BJ (cell line): ENCODE data around the gene ANKRD13B. TPM values are rescaled to one million over a fixed set of nuclear protein-coding genes. Genes with fewer than 3 reads are reported as not detected.

Experiments
- CTCF ChIA-PET: fragments of 350-600 bp; formaldehyde crosslinking; extraction: SDS; loops from one replicate; lab custom pipeline; 2021; ENCODE audit warnings: antibody characterized with exemption, inconsistent platforms; lab: Yijun Ruan, JAX
- POLR2A ChIA-PET: fragments of 300-600 bp; sonication (Branson Sonifier 250); formaldehyde crosslinking; extraction: SDS; loops from one replicate; lab custom pipeline; 2021; ENCODE audit warnings: antibody characterized with exemption; lab: Charles Lee
- DNase-seq: peaks from one replicate; pipeline ENCODE4 v3.0.0-alpha.2; 2011; ENCODE audit warnings: low read depth
- H3K27me3 ChIP-seq: 2 replicates; pipeline ENCODE4 v1.6.0; 2011; ENCODE audit warnings: low read length; ENCODE audit not compliant: control insufficient read depth, insufficient read depth
- H3K36me3 ChIP-seq: 2 replicates; pipeline ENCODE4 v1.5.1; 2011; ENCODE audit warnings: low read length; ENCODE audit not compliant: control insufficient read depth, insufficient read depth
- H3K4me3 ChIP-seq: 2 replicates; pipeline ENCODE4 v1.5.1; 2011; ENCODE audit warnings: low read depth, mild to moderate bottlenecking, control low read depth, low read length
- polyA plus RNA-seq: library from polyadenylated mRNA; depleted of rRNA; stranded (reverse); fragments of >200 nt; gene quantifications from 2 replicates; pipeline ENCODE4 v1.2.3, GENCODE V29; 2011
- TF ChIP-seq, protein P1 (sequence below): IDR thresholded peaks from 2 replicates; pipeline ENCODE4 v1.5.1; 2011; ENCODE audit warnings: low read depth, mild to moderate bottlenecking, control low read depth, inconsistent platforms, low read length, moderate library complexity; ENCODE audit not compliant: insufficient read depth

Gene ANKRD13B
- polyA plus RNA-seq, 1 experiment: 3.1 TPM

DNA sequence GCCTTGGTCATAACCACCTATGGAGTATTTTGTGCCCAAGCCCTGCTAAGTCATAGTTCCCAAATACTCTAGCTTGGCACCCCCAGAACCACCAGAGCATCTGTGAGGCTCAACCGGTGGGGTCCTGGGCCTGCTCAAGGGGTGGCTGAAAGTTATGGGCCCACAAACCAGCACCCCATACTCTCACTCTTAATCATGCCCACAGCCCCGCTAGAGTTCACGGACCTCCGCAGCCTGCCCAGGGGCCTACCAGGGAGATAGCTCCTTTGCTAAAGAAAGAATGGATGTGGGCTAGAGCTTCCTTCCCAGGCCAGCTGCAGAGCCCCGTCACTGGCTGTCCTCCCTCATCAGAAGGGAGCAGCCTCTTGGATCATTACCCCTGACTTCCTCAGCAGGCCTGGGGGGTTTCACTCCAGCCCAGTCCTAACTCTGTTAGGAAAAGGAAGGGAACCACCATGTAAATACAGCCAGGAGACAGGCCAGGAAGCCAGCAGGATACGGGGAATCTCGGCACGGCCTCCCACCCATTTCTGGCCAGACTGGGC is 4.8 kb upstream of the ANKRD13B start:
- CTCF ChIA-PET: interaction anchor here (0.6 to 2.5 kb wide), 10 partner anchors 9 to 343 kb away, joined by 3 to 18 read pairs (median 3); partner anchors contain the start of gene ABHD15
- H3K4me3 ChIP-seq: peak overlapping the region; percentile 79
- no peaks in the 10 kb centered on the region for H3K27me3 ChIP-seq
- TF ChIP-seq, protein P1, sequence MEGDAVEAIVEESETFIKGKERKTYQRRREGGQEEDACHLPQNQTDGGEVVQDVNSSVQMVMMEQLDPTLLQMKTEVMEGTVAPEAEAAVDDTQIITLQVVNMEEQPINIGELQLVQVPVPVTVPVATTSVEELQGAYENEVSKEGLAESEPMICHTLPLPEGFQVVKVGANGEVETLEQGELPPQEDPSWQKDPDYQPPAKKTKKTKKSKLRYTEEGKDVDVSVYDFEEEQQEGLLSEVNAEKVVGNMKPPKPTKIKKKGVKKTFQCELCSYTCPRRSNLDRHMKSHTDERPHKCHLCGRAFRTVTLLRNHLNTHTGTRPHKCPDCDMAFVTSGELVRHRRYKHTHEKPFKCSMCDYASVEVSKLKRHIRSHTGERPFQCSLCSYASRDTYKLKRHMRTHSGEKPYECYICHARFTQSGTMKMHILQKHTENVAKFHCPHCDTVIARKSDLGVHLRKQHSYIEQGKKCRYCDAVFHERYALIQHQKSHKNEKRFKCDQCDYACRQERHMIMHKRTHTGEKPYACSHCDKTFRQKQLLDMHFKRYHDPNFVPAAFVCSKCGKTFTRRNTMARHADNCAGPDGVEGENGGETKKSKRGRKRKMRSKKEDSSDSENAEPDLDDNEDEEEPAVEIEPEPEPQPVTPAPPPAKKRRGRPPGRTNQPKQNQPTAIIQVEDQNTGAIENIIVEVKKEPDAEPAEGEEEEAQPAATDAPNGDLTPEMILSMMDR: no peak
- POLR2A ChIA-PET: no interaction called here
- DNase-seq: no peak
- H3K36me3 ChIP-seq: peaks cover 5% of the 10 kb centered on the region

DNA sequence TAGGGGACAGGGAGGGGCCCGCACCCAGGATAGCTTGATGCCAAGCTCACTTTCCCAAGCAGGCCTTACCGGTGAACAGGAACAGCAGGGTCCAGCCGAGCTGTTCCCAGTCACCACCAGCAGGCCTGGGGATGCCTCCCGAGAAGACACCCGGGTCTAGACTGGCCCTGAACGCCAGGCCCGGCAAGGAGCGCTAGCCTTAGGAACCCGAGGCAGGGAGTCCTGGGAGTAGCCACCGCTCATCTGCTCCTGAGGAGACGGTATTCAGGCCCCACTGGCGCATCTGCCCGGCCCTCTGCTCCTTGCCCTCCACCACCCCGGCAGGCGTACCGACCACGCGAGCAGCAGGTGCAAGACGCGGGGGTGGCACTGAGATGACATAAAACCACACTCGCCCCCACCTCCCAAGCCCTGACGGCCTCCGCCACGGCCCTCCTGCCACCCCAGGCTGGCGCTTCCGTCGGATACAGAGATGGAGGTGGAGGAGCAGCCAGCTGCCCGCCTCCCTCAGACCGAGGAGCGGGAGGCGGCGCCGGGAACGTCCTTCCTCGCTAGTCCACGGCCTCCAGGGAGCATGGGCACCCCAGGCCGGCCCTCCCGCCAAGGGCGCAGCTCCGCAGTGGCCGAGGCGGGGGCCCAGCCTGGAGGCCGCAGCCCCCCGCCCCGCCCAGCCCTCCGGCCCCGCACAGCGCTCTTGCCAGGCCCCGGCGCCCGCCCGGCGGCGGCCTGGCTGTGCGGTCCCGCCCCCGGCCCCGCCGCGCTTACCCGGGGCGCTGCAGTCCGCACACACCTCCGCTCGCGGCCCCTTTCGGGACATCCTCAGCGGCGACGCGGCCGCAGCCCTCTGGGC is 4.1 kb upstream of the ANKRD13B start:
- DNase-seq: no peak
- POLR2A ChIA-PET: no interaction called here
- Histone ChIP-seq H3K36me3 (peaks cover 3% of the 10 kb centered on the region), H3K27me3 (no peaks in the 10 kb centered on the region), H3K4me3 (peak overlapping the region; percentile 79)
- TF ChIP-seq, protein P1: no peak
- CTCF ChIA-PET: interaction anchor here (0.7 to 2.5 kb wide), 8 partner anchors 10 to 343 kb away, joined by 3 to 18 read pairs (median 4); partner anchors contain the start of gene ABHD15

DNA sequence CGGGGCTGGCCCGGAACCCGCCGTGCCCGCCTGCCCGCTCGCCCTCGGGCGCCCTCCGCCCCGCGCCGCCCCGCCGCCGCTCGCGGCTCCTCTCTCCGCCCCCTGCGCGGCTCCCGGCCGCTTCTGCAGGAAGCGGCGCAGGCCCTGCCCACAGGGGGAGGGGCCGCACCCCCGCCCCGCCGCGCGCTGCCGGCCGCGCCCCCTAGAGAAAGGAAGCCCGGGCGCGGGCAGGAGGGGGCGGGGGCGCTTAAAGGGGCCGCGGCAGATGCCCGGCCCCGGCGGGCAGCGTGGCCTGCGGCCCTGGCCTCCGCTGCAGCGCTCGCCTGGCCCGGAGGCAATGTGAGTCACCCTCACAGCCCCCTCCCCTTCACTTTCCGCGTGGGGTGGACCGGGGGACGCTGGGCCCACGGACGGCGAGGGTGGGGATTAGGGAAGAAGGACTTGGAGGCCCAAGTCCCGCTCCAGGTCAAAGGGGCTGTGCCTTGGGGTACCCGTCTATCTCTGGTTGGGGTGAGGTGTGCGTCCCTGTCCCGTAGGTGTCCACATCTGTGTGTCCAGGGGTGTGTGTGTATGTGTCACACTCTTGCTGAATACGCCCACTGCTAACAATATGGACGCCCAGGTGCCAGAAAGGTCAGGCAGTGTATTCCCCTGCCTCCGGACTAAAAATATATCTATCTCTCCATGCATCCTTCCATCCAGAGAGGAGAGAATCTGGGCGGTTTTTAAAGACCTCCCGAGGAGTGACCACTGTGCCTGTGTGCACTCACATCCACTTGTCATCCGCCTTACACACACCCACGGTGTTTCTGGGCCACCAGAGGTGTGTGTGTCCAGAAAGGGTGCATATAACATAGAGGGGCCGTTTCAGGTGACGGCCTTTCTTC is 3.2 kb upstream of the ANKRD13B start, which contains the start of gene GIT1:
Gene GIT1 (minus strand): TSS at position 125 of the 887 bp plus-strand sequence. CDS start 270 bp downstream, outside the sequence.
- Histone ChIP-seq H3K27me3 (no peaks in the 10 kb centered on the region), H3K36me3 (peaks cover 3% of the 10 kb centered on the region), H3K4me3 (peak within 1 kb of the TSS; percentile 79)
- ChIA-PET CTCF (interaction anchor here (1.0 to 4.5 kb wide), 5 partner anchors 16 to 342 kb away, joined by 4 to 32 read pairs (median 11); partner anchors contain the start of genes ABHD15 and TP53I13), POLR2A (no interaction called here)
- TF ChIP-seq, protein P1: no peak
- DNase-seq: no peak

DNA sequence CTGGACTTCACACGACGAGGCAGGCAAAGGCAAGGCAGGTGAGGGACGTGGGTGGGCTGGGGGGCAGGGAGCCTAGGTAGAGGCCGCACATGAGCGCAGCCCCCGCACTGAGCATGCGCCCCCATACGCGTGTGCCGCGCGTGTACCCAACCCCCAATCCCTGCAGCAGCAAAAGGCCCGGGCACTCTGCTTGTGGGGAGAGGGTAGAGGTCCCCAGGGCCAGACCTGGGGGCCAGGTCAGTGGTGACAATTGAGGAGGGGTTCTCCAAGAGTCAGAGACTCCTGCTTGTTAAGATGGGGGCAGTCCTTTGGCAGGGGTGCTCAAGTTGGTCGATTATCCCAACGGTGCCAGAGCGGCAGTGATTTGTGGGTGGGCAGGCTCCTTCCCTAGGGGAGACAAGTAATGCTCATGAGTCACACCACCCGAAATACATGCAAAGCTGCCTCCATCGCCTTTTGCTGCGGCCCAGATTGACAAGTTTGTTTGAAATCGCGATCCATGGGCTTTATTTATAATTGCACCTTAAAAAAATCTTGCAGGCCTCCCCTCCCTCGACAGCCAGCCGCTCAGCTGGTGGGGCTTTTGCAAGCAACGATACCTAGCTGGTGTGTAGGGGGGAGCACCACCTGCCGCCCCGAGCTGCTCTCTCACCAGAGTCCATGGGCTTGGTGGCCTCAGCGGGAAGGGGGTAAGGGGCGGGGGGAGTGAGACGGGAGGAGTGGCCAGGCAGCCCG is 2.4 kb upstream of the ANKRD13B start:
- Histone ChIP-seq H3K4me3 (peak overlapping the region; percentile 47), H3K27me3 (no peaks in the 10 kb centered on the region), H3K36me3 (peaks cover 3% of the 10 kb centered on the region)
- POLR2A ChIA-PET: interaction anchor here (0.7 kb wide), 1 partner anchor 218 kb away, joined by 5 read pairs; no protein-coding TSS in a partner anchor
- no peak for DNase-seq
- TF ChIP-seq, protein P1: no peak
- CTCF ChIA-PET: interaction anchor here (0.7 to 4.7 kb wide), 13 partner anchors 10 to 466 kb away, joined by 3 to 61 read pairs (median 5); partner anchors contain the start of genes ABHD15 and TP53I13
